ENCODE results near the gene CAMSAP1. TPM values are rescaled to one million over a fixed set of nuclear protein-coding genes. Genes with fewer than 3 reads are reported as not detected.
A peak's percentile ranks its signal among the peaks of the same experiment; 100 is the strongest.

Gene CAMSAP1
- total RNA-seq, 1 experiment from 2014 or later = 52.7 TPM

GRCh38 chr9:135930446-135931345, 23.4 kb upstream of the CAMSAP1 start:
- H3K23ac ChIP-seq (ENCODE audit: insufficient read length, low read depth, low read length) = no peak overlapping the region
- H2BK20ac ChIP-seq (ENCODE audit: low read depth, low read length, poor library complexity, severe bottlenecking) = no peak overlapping the region
- no peak overlapping the region for H3K18ac ChIP-seq (ENCODE audit: insufficient read length, low read depth, low read length)
- no peak overlapping the region for H3K14ac ChIP-seq (ENCODE audit: insufficient read depth, low read length)
- no peaks in the 10 kb centered on the region for H3K23me2 ChIP-seq (ENCODE audit: insufficient read length, low read depth, low read length, poor library complexity, severe bottlenecking)
- no peaks in the 10 kb centered on the region for H3K27me3 Mint-ChIP-seq (ENCODE audit: low read depth)
- no peak overlapping the region for H2BK120ac ChIP-seq (ENCODE audit: low read depth, low read length, poor library complexity, severe bottlenecking)
- H3K27ac ChIP-seq (ENCODE audit: insufficient read length, low read depth, low read length) = no peak overlapping the region
- H3K9me3 Mint-ChIP-seq = no peaks in the 10 kb centered on the region; a peak in 1 of 5 replicates
- WGBS (ENCODE audit: extremely low coverage, insufficient read length, low lambda C conversion rate) = no CpG with 5 or more reads among the region's 33 CpGs
- no peak overlapping the region for H4K8ac ChIP-seq (replicated peaks; ENCODE audit: insufficient read length, low read depth, low read length)
- no peak overlapping the region for H3K4ac ChIP-seq (ENCODE audit: low read depth, low read length)
- no peak overlapping the region for H2BK5ac ChIP-seq (ENCODE audit: insufficient read length, low read length)
- no peaks in the 10 kb centered on the region for H3K4me1 Mint-ChIP-seq
- no peak overlapping the region for H2BK15ac ChIP-seq (ENCODE audit: low read depth, low read length)
- no peak overlapping the region for H3T11ph ChIP-seq (ENCODE audit: low read length)
- no peaks in the 10 kb centered on the region for H4K20me1 ChIP-seq (ENCODE audit: control insufficient read depth, insufficient read depth, insufficient read length)
- H2AFZ ChIP-seq (ENCODE audit: low read length) = no peak overlapping the region
- no peak overlapping the region for H3K4me2 ChIP-seq (ENCODE audit: insufficient read depth, insufficient read length, low read length)
- H3K4me1 ChIP-seq (ENCODE audit: insufficient read depth, low read length) = no peaks in the 10 kb centered on the region
- no peak overlapping the region for H3K56ac ChIP-seq (ENCODE audit: insufficient read length, low read depth, low read length)
- no peaks in the 10 kb centered on the region for H3K9me3 ChIP-seq (ENCODE audit: control insufficient read depth, low read depth, low read length)
- no peak overlapping the region for H4K91ac ChIP-seq (ENCODE audit: insufficient read length, low read depth, low read length)
- TF ChIP-seq CTCF (conservative IDR thresholded peaks at IDR 0.05) = no peak
- H3K4me3 Mint-ChIP-seq = no peak overlapping the region
- no peak overlapping the region for H4K5ac ChIP-seq (ENCODE audit: insufficient read length, low read depth, low read length)
- H2BK12ac ChIP-seq (ENCODE audit: insufficient read length, low read depth, low read length) = no peak overlapping the region
- H3K79me2 ChIP-seq (ENCODE audit: insufficient read depth, low read length) = no peaks in the 10 kb centered on the region
- H3K27me3 ChIP-seq (ENCODE audit: insufficient read depth, low read length) = no peaks in the 10 kb centered on the region
- no peaks in the 10 kb centered on the region for H3K79me1 ChIP-seq (ENCODE audit: insufficient read depth, low read depth, low read length, poor library complexity, severe bottlenecking)
- DNase-seq = no peak
- H3K27ac Mint-ChIP-seq = peak overlapping the region; percentile 40 to 87 (median 72); a peak in 4 of 7 replicates
- no peak overlapping the region for H3K9ac ChIP-seq (ENCODE audit: extremely low read depth, insufficient read length, low read length)
- peaks cover 18 to 48% (median 47%) of the 10 kb centered on the region in 3 experiments; a peak in 6 of 7 replicates for H3K36me3 Mint-ChIP-seq (ENCODE audit: insufficient read depth in 1 of 3, low read depth in 3 of 3)
- no peak overlapping the region for H2AK5ac ChIP-seq (ENCODE audit: insufficient read length, low read length)

Data from H9 (cell line).